Stimulated activated CD4-positive, alpha-beta T cell treated with anti-CD3 and anti-CD28 coated beads, Interleukin-15, amount 100 ng/mL, for 24 hours (primary cell): ENCODE results near the gene PLXNC1.

ENCODE experiments used
- DNase-seq: peaks from one replicate; pipeline ENCODE4 v3.0.0-alpha.2; 2020

PLXNC1 gene

GRCh38 chr12:94245631-94246383 is 97.4 kb downstream of the PLXNC1 start:
- no peak for DNase-seq

GRCh38 chr12:94247246-94247645 is 98.9 kb downstream of the PLXNC1 start:
- no peak for DNase-seq

DNA sequence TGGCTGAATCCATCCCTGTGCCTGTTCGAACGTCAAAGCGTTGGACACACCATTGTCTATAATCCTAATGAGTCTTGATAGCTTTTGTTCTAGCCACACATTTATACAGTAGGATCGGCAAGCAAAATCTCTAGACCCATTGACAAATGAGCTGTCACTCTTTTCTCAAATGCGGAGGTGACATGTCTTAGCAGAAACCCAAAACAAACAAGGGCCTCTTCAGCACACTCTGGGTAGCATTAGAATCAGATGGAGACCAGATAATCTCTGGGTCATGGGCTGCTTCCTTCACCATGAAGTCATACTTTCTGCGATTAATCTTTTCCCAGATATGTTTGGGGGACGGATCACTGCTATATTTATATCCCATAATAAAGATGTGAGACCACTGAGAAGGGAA is 100.2 kb downstream of the PLXNC1 start:
- no peak for DNase-seq

GRCh38 chr12:94250130-94250529 is 101.8 kb downstream of the PLXNC1 start:
- DNase-seq = no peak

DNA sequence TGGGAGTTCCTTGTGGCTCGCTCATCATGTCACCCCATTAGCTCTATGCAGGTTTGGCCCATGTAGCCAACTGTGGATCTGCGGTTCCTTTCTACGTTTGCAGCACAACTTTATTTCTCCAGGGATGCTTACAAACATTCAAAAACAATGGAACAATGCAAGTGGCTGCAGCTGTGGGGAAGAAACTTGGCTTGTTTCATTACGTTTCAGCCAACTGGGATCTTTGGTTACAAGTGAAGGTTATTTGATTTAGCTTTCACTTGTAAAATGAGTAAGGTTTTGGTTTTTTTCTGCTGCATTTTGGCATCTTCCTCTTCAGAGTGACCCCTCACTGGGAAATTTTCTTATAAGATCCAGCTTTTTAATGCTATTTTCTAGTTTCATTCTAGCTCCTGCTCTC is 105.9 kb downstream of the PLXNC1 start:
- DNase-seq = no peak

- no peak for DNase-seq
These were observed 106.6 kb downstream of the PLXNC1 start for GRCh38 chr12:94255006-94255405.

GRCh38 chr12:94255428-94255827 is 107.1 kb downstream of the PLXNC1 start:
- no peak for DNase-seq

GRCh38 chr12:94258593-94258992 is 110.2 kb downstream of the PLXNC1 start:
- DNase-seq = no peak

- no peak for DNase-seq
These were observed 111.6 kb downstream of the PLXNC1 start for GRCh38 chr12:94260017-94260416.

DNA sequence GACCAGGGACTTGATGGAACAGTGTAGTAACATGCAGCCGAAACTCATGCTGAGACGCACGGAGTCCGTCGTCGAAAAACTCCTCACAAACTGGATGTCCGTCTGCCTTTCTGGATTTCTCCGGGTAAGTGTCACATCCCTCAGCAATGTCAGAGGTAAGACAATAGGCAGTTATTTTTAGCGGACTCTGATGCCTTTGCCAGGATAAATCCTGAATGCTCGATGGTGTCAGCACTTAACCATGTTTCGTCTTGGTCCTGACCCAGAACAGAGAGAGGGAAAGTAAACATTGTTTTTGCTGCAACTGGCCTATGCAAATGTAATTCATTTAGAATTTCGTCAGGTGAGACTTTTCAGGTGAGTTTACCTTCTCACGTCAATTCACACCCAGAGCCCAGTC is 112.3 kb downstream of the PLXNC1 start:
- DNase-seq = no peak

GRCh38 chr12:94261119-94261518 is 112.7 kb downstream of the PLXNC1 start:
- no peak for DNase-seq

DNA sequence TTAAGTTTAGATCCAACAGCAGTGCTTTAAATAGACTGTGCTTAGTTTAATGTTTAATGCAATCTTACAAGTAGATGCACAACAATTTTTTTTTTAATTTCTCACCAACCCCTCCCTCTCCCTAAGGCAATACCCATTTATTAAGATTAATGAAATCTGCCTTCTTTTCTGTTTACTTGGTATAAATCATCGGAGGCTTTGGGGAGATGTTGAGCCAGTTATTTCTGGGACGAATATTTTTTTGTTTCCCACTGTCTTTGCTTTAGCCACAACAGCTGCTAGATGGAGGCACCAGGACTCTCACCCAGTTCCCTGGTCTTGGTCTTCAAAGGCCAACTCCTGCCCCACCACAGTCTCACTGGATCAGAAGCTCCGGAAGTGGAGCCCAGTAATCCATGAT is 113.4 kb downstream of the PLXNC1 start:
- DNase-seq = no peak

- peak; percentile 79 for DNase-seq
These were observed 114.0 kb downstream of the PLXNC1 start for GRCh38 chr12:94262228-94263010.

DNA sequence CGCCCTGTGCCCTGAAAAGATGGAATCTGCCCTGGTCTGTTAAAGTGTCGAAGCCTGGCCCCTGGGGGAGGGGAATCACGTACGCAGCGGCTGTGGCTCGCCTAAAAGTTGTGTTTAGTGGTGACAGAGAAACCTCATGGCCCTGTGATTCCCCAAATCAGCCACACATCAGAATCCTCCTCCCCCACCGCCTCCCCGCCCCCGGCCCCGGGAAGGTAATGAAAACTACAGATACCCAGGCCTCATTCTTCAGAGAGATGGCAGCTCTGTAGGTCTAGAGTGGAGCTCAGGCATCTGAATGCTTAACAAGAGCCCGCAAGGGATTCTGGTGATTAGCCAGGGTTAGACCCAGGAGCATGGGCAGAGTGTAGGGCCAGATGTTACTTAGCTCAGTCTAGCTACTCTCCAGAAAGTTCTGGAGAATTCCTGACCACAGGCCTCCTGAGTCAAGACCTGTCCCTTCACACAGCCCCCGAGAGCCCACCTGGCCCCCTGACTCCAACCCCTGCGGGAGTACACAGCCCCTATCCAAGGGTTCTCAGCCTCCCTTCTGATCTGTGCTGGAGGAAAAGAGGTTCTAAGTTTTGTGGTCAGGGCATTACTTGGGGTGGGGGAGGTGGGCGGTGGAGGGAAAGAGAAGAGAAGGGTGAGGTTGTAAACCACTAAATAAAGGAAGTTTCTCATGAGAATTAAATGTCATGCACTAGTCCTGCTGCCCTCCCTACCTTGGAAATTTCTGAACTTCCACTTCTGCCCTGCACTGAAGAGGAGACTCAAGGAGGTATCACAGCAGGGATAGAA is 114.8 kb downstream of the PLXNC1 start:
- DNase-seq = peak; percentile 85

DNA sequence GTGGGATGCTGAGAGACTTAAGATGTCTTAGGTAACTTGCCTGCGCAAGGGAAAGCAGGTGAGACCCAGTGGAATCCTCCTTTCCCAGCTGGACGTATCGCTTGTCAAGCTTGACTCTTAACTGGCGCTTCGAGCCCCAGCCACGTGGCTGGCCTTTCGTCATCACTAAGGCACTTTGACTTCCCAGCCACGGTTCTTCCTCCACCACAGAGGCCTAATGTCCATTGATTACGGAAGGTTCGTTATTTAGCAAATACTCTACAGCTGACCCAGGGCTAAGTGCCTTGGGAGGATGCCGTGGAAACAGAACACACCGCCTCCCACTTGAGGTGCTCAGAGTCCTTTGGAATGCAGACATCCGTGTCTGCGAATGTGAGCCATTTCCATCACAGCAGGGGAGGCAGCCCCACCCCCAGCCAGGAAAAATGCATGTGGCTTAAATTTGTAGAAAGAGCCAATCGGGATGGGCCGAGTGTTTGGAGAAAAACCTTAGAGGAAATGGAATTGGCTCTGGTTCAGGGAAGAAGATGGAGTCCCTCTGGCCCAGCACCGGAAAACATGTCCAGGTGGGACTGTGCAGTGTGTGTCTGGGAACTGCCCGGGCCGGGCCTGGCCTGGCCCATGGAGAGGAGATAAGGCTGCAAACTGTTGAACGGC is 115.7 kb downstream of the PLXNC1 start:
- DNase-seq = no peak

GRCh38 chr12:94264736-94265485 is 116.5 kb downstream of the PLXNC1 start:
- no peak for DNase-seq

DNA sequence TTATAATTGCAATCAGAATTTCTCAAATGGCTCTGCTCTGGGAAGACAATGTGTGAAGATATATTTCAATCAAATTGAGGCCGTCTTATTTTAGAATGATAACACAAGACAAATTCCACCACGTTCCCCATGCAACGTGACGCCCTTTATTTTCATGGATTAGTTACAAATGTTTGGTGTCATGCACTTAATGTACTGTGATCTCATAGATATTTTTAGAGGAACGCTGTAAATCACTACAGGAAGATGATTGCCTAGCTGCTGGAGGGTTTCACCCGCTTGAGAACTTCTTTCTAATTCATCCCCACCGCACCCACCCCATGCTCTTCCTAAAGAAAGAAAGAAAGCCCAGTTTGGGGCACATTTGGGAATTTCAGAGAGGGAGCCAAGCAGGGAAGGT is 117.2 kb downstream of the PLXNC1 start:
- DNase-seq = no peak

GRCh38 chr12:94265966-94266745 is 117.8 kb downstream of the PLXNC1 start:
- DNase-seq = no peak

DNA sequence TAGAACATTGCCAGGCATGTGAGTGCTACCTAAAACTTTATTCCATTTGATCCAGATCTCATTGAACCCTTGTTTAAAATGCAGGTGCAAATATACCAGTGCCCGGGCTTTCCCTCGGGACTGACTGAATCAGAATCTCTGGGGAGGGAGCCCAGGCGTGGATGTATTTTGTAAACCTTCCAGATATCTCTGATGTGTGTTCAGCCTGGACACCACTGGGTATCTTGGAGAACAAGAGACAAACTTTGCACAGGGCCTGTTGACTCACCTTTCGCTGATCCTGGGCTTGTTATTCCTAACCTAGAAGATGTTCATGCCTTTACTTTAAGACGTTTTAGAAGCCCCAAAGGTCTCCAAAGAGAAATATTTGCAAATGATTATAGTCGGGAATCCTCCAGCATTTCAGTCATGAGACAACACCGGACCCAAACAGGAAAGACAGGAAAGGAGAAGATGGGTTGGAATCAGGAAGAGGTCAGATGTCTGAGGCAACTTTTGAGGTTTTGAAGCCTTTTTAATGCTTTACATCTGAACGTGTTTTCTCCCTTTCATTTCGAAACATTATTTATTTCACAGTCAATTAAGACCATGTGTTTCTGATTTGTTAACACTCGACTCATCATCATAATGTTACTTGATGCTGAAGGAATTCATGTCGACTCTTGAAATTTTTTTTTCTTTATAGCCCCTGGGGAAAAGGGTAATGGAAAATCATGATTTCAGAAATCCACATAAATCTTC is 118.6 kb downstream of the PLXNC1 start:
- DNase-seq = no peak

- no peak for DNase-seq
These were observed 119.1 kb downstream of the PLXNC1 start for GRCh38 chr12:94267537-94267872.
